ENCODE data around the gene AMBP.
"Not testable (repeated sequence)": the region's sequence is repeated elsewhere in the genome, so short reads cannot be mapped to it uniquely, and the experiment has no call there.

The AMBP gene

DNA sequence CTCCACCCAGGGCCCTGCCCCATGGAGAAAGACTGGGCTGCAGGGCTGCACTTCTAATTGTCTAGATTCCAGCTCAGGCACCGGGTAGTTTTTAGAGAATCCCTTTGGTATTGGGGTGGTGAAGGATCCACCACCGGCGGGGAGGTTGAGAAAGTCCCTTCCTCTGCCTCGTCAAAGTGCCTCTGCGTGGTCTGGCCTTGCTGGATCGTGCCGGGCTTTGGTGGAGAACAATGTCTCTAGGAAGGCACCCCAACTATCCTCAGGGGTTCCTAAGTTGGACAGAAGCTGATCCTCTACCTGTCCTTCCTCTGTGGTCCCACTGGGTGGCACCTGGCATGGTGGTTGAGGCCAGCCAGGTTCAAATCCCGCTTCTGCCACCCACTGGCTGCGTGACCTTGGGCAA is 7.3 kb upstream of the AMBP start:
- TF ChIP-seq, protein P1, sequence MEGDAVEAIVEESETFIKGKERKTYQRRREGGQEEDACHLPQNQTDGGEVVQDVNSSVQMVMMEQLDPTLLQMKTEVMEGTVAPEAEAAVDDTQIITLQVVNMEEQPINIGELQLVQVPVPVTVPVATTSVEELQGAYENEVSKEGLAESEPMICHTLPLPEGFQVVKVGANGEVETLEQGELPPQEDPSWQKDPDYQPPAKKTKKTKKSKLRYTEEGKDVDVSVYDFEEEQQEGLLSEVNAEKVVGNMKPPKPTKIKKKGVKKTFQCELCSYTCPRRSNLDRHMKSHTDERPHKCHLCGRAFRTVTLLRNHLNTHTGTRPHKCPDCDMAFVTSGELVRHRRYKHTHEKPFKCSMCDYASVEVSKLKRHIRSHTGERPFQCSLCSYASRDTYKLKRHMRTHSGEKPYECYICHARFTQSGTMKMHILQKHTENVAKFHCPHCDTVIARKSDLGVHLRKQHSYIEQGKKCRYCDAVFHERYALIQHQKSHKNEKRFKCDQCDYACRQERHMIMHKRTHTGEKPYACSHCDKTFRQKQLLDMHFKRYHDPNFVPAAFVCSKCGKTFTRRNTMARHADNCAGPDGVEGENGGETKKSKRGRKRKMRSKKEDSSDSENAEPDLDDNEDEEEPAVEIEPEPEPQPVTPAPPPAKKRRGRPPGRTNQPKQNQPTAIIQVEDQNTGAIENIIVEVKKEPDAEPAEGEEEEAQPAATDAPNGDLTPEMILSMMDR (IDR thresholded peaks at IDR 0.05; ENCODE audit: low read length, missing control alignments) = no peak
- DNase-seq (ENCODE audit: low read depth) = no peak
- H3K4me3 ChIP-seq (replicated peaks; ENCODE audit: low read depth, low read length) = no peak overlapping the region

DNA sequence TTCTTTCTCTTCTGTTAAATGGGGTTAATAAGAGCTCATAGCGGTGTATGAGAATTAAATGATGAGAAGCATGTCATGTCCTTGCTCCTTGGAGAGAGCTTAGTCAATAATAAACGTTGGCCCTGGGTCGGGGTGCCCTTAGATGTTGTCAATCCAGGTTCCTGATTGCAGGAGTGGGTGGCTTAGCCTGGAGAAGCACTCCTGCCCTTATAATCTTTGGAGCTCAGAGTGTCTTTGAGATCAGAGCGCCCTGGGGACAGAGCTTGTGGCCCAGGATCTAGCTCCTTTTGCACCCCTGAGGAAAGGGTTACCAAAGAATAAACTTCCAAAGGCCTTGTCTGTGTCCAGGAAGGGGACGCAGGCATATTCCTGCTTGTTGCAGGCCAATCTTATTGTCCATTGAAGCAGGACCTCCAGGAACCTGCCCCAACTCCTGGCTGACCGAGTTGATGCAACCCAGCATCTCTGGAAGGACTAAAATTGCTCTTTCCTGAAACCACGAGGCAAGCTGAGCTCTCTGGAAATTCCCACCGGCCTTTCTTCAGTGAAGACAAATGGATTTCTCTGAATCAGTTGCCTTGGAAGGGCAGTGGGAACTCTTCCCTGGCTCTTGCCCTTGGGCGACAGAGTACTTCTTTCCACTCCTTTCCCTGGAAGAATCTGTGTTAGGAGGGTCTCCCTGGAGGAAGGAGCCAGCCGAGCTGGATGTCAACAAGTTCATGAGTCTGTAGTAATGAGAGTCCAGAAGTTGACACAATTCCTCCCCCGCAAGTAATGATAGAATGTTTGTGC is 6.4 kb upstream of the AMBP start:
- H3K4me3 ChIP-seq (replicated peaks; ENCODE audit: low read depth, low read length) = no peak overlapping the region
- TF ChIP-seq, protein P1 (IDR thresholded peaks at IDR 0.05; ENCODE audit: low read length, missing control alignments) = no peak
- no peak for DNase-seq (ENCODE audit: low read depth)

DNA sequence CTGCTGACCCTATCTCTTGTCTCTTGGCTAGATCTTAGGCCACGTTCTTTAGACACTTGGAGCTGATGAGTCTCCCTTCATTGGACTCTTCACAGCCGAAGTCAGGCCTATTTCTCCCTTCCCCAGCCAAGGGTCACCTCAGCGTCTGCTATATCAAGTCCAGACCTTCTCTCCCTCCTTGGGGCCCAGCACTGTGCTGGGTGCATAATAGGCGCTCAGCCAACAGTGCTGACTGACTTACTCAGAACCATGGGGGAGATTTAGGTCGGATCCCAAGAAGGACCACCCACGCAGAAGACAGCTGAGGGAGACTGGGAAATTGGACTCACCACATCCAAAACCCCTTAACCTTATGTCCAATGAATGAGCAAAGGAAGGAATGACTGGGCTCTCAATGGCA is 5.6 kb upstream of the AMBP start:
- TF ChIP-seq, protein P1 (IDR thresholded peaks at IDR 0.05; ENCODE audit: low read length, missing control alignments) = no peak
- H3K4me3 ChIP-seq (replicated peaks; ENCODE audit: low read depth, low read length) = no peak overlapping the region

DNA sequence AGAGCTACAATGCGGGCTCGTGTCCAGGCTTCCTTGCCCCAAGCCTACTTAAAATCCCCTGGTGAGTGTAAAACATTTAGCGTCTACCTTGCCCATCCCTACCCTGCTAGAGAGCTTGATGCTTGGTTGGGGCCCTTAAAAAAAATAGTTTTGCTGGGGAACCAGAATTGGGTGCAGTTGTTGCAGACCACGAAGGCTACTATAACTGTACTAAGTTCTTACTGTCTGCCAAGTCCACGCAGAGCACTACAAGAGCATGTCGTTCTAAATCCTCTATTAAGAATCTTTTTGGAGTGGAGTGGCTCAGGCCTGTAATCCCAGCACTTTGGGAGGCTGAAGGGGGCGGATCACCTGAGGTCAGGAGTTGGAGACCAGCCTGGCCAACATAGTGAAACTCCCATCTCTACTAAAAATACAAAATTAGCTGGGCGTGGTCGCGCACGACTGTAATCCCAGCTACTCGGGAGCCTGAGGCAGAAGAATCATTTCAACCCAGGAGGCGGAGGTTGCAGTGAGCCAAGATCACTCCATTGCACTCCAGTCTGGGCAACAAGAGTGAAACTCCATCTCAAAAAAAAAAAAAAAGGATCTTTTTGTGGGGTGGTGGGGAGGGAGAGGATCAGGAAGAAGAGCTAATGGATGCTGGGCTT is 4.8 kb upstream of the AMBP start:
- not testable (repeated sequence) for DNase-seq (ENCODE audit: low read depth); H3K4me3 ChIP-seq (replicated peaks; ENCODE audit: low read depth, low read length)

More for the DNA sequence above, 5.6 kb upstream of the AMBP start:
- no peak for DNase-seq (ENCODE audit: low read depth)

- no peak overlapping the region for H3K4me3 ChIP-seq (replicated peaks; ENCODE audit: low read depth, low read length)
- TF ChIP-seq, protein P1 (IDR thresholded peaks at IDR 0.05; ENCODE audit: low read length, missing control alignments) = peak; percentile 93
- DNase-seq (ENCODE audit: low read depth) = peak; percentile 92
Measured at GRCh38 chr9:114082017-114082762, 4.1 kb upstream of the AMBP start.

- DNase-seq (ENCODE audit: low read depth) = no peak
- TF ChIP-seq, protein P1 (IDR thresholded peaks at IDR 0.05; ENCODE audit: low read length, missing control alignments) = no peak
- H3K4me3 ChIP-seq (replicated peaks; ENCODE audit: low read depth, low read length) = no peak overlapping the region
Measured at GRCh38 chr9:114081441-114082016, 3.4 kb upstream of the AMBP start.

Measured in fibroblast of pulmonary artery (primary cell).